ENCODE measurements around the gene POT1. TPM values are rescaled to one million over a fixed set of nuclear protein-coding genes. Genes with fewer than 3 reads are reported as not detected.

POT1 gene
- total and polyA plus RNA-seq, 2 of the 13 experiments (the other 11 are each of a cell fraction or from before 2014, with no cell fraction given), result 21.7 to 23.4 TPM

GRCh38 chr7:124929467-124930172 lies at the start of gene POT1 (continued):
- TF ChIP-seq, protein P1, sequence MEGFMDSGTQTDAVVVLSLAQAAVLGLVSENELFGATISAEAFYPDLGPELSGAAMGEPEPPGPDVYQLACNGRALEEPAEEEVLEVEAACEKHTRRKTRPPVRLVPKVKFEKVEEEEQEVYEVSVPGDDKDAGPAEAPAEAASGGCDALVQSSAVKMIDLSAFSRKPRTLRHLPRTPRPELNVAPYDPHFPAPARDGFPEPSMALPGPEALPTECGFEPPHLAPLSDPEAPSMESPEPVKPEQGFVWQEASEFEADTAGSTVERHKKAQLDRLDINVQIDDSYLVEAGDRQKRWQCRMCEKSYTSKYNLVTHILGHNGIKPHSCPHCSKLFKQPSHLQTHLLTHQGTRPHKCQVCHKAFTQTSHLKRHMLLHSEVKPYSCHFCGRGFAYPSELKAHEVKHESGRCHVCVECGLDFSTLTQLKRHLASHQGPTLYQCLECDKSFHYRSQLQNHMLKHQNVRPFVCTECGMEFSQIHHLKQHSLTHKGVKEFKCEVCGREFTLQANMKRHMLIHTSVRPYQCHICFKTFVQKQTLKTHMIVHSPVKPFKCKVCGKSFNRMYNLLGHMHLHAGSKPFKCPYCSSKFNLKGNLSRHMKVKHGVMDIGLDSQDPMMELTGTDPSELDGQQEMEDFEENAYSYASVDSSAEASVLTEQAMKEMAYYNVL (CRISPR knock-in tag; IDR thresholded peaks at IDR 0.05; ENCODE audit: borderline replicate concordance), result peak; percentile 52; the same call in 1 of the 2 replicates
- TF ChIP-seq NFRKB (IDR thresholded peaks at IDR 0.05), result no peak
- TF ChIP-seq U2AF2 (IDR thresholded peaks at IDR 0.05; ENCODE audit: low read depth, low read length), result no peak
- TF ChIP-seq TEAD2 (CRISPR knock-in tag; IDR thresholded peaks at IDR 0.05), result no peak
- peak; percentile 92 for TF ChIP-seq THAP11 (CRISPR knock-in tag; IDR thresholded peaks at IDR 0.05)
- TF ChIP-seq CAMTA2 (CRISPR knock-in tag; IDR thresholded peaks at IDR 0.05; ENCODE audit: borderline replicate concordance), result no peak
- no peak for TF ChIP-seq ZNF432 (CRISPR knock-in tag; IDR thresholded peaks at IDR 0.05; ENCODE audit: borderline replicate concordance)
- no peak for TF ChIP-seq ZNF513 (CRISPR knock-in tag; conservative IDR thresholded peaks at IDR 0.05)
- TF ChIP-seq, protein P2, sequence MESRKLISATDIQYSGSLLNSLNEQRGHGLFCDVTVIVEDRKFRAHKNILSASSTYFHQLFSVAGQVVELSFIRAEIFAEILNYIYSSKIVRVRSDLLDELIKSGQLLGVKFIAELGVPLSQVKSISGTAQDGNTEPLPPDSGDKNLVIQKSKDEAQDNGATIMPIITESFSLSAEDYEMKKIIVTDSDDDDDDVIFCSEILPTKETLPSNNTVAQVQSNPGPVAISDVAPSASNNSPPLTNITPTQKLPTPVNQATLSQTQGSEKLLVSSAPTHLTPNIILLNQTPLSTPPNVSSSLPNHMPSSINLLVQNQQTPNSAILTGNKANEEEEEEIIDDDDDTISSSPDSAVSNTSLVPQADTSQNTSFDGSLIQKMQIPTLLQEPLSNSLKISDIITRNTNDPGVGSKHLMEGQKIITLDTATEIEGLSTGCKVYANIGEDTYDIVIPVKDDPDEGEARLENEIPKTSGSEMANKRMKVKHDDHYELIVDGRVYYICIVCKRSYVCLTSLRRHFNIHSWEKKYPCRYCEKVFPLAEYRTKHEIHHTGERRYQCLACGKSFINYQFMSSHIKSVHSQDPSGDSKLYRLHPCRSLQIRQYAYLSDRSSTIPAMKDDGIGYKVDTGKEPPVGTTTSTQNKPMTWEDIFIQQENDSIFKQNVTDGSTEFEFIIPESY (CRISPR knock-in tag; IDR thresholded peaks at IDR 0.05), result no peak
- TF ChIP-seq, protein P3, sequence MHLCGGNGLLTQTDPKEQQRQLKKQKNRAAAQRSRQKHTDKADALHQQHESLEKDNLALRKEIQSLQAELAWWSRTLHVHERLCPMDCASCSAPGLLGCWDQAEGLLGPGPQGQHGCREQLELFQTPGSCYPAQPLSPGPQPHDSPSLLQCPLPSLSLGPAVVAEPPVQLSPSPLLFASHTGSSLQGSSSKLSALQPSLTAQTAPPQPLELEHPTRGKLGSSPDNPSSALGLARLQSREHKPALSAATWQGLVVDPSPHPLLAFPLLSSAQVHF (CRISPR knock-in tag; IDR thresholded peaks at IDR 0.05), result 0 out of 2 replicates have a peak, but pooled peaks have one; percentile 10
- TF ChIP-seq DNMT1 (CRISPR knock-in tag; IDR thresholded peaks at IDR 0.05), result no peak
- no peak for TF ChIP-seq ZNF772 (CRISPR knock-in tag; IDR thresholded peaks at IDR 0.05)
- TF ChIP-seq ZHX1 (CRISPR knock-in tag; IDR thresholded peaks at IDR 0.05; ENCODE audit: low read depth), result peak; percentile 100
- TF ChIP-seq, protein P4, sequence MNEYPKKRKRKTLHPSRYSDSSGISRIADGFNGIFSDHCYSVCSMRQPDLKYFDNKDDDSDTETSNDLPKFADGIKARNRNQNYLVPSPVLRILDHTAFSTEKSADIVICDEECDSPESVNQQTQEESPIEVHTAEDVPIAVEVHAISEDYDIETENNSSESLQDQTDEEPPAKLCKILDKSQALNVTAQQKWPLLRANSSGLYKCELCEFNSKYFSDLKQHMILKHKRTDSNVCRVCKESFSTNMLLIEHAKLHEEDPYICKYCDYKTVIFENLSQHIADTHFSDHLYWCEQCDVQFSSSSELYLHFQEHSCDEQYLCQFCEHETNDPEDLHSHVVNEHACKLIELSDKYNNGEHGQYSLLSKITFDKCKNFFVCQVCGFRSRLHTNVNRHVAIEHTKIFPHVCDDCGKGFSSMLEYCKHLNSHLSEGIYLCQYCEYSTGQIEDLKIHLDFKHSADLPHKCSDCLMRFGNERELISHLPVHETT (CRISPR knock-in tag; conservative IDR thresholded peaks at IDR 0.05), result peak; percentile 64
- TF ChIP-seq, protein P5, sequence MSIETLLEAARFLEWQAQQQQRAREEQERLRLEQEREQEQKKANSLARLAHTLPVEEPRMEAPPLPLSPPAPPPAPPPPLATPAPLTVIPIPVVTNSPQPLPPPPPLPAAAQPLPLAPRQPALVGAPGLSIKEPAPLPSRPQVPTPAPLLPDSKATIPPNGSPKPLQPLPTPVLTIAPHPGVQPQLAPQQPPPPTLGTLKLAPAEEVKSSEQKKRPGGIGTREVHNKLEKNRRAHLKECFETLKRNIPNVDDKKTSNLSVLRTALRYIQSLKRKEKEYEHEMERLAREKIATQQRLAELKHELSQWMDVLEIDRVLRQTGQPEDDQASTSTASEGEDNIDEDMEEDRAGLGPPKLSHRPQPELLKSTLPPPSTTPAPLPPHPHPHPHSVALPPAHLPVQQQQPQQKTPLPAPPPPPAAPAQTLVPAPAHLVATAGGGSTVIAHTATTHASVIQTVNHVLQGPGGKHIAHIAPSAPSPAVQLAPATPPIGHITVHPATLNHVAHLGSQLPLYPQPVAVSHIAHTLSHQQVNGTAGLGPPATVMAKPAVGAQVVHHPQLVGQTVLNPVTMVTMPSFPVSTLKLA (IDR thresholded peaks at IDR 0.05), result no peak
- peak; percentile 61; the same call in 1 of the 2 replicates for TF ChIP-seq ZNF317 (CRISPR knock-in tag; IDR thresholded peaks at IDR 0.05)
- no peak for TF ChIP-seq ZNF713 (CRISPR knock-in tag; IDR thresholded peaks at IDR 0.05)

Data from HepG2 (cell line).